GM19467 (cell line): ENCODE measurements around the gene APOA4.

Experiments
- ATAC-seq: cut with Tn5 transposase; IDR thresholded peaks from one replicate; pipeline ENCODE4 v1.9.1; 2021; ENCODE audit warnings: mild to moderate bottlenecking, moderate library complexity; ENCODE audit not compliant: unreplicated experiment

The APOA4 gene

GRCh38 chr11:116778556-116778955 is 44.5 kb downstream of the APOA4 start:
- ATAC-seq: no peak

DNA sequence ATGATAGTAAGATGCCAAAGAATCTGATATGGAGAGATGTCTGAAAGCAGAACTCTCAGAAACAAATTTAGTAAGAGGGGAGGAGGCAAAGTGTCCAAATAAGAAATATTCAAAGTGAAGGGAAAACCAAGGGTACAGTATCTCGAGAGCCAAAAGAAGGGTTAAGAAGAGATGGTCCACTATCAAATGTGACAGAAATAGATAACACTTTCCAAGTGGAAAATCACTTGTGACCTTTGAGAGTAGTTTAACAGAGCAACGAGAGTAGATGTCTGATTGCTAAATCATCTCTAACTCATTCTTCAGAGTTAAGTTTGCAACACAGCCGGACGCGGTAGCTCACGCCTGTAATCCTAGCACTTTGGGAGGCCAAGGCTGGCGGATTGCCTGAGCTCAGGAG is 46.0 kb downstream of the APOA4 start:
- ATAC-seq: no peak

DNA sequence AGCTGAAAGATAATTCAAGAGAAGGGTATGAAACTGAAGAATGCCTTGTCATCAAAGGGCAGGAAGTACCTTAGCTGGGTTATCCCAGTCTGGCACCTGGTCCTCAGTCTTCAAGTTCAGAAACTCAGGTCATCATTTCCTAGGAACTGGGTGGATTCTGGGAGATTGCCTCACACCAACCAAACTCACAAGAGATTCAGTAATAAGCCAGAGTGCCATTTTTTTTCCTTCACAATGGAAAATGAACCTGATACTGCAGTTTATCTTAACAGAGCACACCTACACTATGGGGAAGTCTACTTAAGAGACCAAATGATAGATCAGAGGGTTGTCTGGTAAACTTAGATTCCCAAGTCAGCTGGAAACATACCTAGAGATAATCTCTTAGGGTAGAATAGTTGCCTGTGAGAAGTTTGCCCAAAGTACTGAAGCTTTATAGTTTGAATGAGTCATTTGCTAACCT is 46.6 kb downstream of the APOA4 start:
- no peak for ATAC-seq

DNA sequence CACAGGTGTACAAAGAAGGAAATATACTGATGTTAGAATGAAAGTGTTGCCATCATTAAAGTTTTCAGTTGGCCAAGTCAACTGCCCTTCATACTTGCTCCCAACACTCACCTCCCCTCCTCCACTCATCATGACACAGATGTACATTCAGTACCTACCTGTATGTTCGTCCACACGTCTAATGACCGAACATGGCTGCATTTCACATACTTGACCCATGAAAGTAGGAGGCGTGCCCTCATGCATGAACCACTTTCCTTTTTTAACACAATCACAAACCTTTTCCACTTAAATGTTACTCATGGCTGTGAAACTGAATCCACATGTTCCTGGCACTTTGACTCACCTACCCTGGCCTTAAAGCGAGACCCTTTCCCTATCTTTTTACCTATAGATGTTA is 47.1 kb downstream of the APOA4 start:
- no peak for ATAC-seq

DNA sequence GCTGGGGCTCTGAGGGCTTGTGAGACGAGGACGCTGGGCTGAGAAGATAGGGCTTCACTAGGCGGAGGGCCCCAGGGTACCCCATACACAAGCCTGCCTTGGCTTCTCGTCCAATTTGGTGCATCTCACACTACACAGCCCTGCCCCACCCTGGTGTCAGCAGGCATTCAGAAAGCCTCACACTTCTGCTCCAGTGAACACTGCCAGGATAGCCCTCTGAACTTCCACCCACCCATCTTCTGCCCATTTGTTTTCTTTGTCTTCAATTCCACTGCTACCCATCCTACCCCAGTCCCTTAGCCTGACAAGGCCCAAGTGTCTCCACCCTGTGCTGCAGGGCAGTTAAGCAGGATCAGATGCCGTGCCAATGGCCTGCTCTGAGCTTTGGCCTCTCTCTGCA is 48.4 kb downstream of the APOA4 start:
- ATAC-seq: no peak

DNA sequence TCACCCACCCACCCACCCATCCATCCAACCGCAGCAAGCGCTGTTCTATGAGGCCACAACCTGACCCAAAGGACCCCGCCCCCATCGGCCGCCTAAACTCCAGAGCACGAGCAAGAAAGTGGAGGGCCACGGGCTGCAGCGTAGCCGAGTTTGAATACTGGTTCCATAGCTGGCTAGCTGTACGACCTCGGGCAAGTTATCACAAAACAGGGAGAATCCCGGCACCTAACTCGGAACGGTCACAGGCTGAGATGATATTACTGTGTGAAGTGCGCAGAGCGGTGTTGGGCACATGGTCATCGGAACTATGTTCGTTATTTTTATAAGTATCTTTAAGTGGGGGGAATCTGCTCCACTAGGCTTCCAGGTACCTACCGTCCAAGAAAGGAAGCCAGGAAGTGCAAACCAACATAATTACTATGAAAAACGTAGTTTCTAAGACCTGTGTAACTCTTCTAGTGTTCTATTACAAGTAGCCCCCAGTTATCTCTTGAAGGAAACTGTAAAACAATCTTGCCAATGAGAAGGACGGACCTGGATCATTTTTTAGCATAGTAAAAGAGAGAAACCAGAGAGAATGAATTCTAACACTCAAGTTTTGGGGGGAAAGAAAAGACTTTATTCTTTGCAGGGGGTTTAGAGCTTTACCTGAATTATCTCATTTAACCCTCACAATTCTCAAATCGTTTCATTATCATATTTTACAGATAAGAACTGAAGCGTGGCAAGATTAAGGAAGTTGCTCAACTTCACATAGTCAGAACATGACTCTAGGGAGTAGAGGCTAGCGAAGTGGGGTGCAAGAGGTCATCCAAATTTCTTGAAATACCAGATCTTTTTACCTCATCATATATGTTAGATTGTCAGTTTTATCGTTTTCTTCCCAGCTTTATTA is 49.7 kb downstream of the APOA4 start:
- peak; percentile 4 for ATAC-seq

- ATAC-seq: peak; percentile 84
Measured at GRCh38 chr11:116772443-116773202, 50.5 kb downstream of the APOA4 start, which contains the start of gene BUD13. BUD13 (minus strand) TSS chr11:116772987; CDS start chr11:116772964, 23 bp downstream.

DNA sequence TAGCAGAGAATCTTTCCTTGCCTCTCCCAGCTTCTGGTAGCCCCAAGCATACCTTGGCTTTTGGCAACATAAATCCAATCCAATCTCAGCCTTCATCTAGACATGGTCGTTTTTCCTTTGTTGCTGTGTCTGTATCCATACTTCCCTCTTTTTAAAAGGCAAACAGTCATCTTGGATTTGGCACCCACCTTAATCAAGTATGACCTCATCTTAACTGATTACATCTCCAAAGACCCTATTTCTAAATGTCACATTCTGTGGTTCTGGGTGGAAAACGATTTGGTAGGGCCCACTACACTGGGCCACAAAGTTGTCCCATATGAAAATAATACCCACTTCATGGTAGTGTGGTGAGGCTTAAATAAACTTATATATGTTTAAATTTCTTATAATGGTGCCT is 51.2 kb downstream of the APOA4 start:
- ATAC-seq: no peak
